ENCODE measurements around the gene C11orf71.

DNA sequence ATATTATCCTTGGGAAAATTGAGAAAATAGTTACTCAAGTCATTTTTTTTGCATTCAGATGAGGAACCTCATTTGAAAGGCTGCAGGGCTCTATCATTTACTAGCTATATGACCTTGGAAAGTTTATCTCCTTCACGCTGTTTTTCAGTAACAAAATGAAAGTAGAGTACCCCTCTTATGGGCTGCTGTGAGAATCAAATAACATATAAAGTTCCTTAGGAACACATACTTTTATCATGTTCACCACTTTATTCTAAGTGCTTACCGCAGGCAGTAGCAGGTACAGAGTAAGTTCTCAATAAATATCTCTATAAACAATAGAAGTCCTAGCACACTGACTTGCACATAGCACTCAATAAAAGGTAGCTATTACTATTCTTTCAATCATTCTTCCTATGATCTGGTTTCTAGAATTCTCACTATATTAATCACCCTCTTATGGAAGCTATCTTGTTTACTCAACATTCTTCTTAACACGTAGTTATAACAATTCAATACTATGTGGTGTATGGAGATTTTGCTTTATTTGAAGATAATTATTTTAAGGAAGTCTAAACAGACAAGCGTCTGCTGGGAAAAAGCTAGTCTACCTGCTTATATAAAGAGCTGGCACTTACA is 1.9 kb downstream of the C11orf71 start:
- TF ChIP-seq, protein P1, sequence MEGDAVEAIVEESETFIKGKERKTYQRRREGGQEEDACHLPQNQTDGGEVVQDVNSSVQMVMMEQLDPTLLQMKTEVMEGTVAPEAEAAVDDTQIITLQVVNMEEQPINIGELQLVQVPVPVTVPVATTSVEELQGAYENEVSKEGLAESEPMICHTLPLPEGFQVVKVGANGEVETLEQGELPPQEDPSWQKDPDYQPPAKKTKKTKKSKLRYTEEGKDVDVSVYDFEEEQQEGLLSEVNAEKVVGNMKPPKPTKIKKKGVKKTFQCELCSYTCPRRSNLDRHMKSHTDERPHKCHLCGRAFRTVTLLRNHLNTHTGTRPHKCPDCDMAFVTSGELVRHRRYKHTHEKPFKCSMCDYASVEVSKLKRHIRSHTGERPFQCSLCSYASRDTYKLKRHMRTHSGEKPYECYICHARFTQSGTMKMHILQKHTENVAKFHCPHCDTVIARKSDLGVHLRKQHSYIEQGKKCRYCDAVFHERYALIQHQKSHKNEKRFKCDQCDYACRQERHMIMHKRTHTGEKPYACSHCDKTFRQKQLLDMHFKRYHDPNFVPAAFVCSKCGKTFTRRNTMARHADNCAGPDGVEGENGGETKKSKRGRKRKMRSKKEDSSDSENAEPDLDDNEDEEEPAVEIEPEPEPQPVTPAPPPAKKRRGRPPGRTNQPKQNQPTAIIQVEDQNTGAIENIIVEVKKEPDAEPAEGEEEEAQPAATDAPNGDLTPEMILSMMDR (IDR thresholded peaks at IDR 0.05): no peak
- TF ChIP-seq POLR2A (IDR thresholded peaks at IDR 0.05): no peak
- no peak for TF ChIP-seq EP300 (IDR thresholded peaks at IDR 0.05)

Data from ovary (tissue), 3 donors.